Measurements from ENCODE around the gene VEGFA. TPM values are rescaled to one million over a fixed set of nuclear protein-coding genes. Genes with fewer than 3 reads are reported as not detected.

Gene VEGFA
- total RNA-seq, 1 experiment from 2014 or later: 31.6 TPM

- Histone ChIP-seq H3K36me3 (peaks cover 22% of the 10 kb centered on the region), H3K27ac (no peak overlapping the region)
- DNase-seq: no peak
Measured at GRCh38 chr6:43778976-43779851, 9.2 kb downstream of the VEGFA start.

GRCh38 chr6:43779852-43780236, 9.8 kb downstream of the VEGFA start:
- Histone ChIP-seq H3K4me1 (peaks cover 12% of the 10 kb centered on the region; the same call in 1 of the 2 replicates), H3K36me3 (peaks cover 22% of the 10 kb centered on the region), H3K27ac (no peak overlapping the region), H3K27me3 (no peaks in the 10 kb centered on the region), H3K9me3 (replicated peaks) (no peaks in the 10 kb centered on the region), H3K4me3 (no peak overlapping the region)
- DNase-seq: no peak

More at GRCh38 chr6:43778976-43779851, 9.2 kb downstream of the VEGFA start:
- peaks cover 16% of the 10 kb centered on the region; the same call in 1 of the 2 replicates for H3K4me1 ChIP-seq
- H3K4me3 ChIP-seq: no peak overlapping the region
- no peaks in the 10 kb centered on the region for H3K27me3 ChIP-seq
- H3K9me3 ChIP-seq (replicated peaks): no peaks in the 10 kb centered on the region

- no peak for DNase-seq
- no peak overlapping the region for H3K4me3 ChIP-seq
- H3K9me3 ChIP-seq (replicated peaks): no peaks in the 10 kb centered on the region
- H3K36me3 ChIP-seq: peaks cover 22% of the 10 kb centered on the region
- H3K27me3 ChIP-seq: no peaks in the 10 kb centered on the region
- H3K4me1 ChIP-seq: peaks cover 7% of the 10 kb centered on the region; the same call in 1 of the 2 replicates
- no peak overlapping the region for H3K27ac ChIP-seq
Measured at GRCh38 chr6:43780293-43780692, 10.3 kb downstream of the VEGFA start.

- peaks cover 22% of the 10 kb centered on the region for H3K36me3 ChIP-seq
- H3K9me3 ChIP-seq (replicated peaks): no peaks in the 10 kb centered on the region
- H3K4me3 ChIP-seq: no peak overlapping the region
- H3K27me3 ChIP-seq: no peaks in the 10 kb centered on the region
- DNase-seq: no peak
- no peaks in the 10 kb centered on the region for H3K4me1 ChIP-seq
- no peak overlapping the region for H3K27ac ChIP-seq
Measured at GRCh38 chr6:43780941-43781928, 11.2 kb downstream of the VEGFA start.

GRCh38 chr6:43781941-43782704, 12.1 kb downstream of the VEGFA start:
- H3K27me3 ChIP-seq: no peaks in the 10 kb centered on the region
- peaks cover 22% of the 10 kb centered on the region for H3K36me3 ChIP-seq
- H3K27ac ChIP-seq: no peak overlapping the region
- H3K4me3 ChIP-seq: no peak overlapping the region
- no peak for DNase-seq
- H3K4me1 ChIP-seq: no peaks in the 10 kb centered on the region
- no peaks in the 10 kb centered on the region for H3K9me3 ChIP-seq (replicated peaks)

- H3K4me3 ChIP-seq: no peak overlapping the region
- H3K36me3 ChIP-seq: peaks cover 18% of the 10 kb centered on the region
- no peaks in the 10 kb centered on the region for H3K4me1 ChIP-seq
- H3K9me3 ChIP-seq (replicated peaks): no peaks in the 10 kb centered on the region
- no peaks in the 10 kb centered on the region for H3K27me3 ChIP-seq
- DNase-seq: no peak
- no peak overlapping the region for H3K27ac ChIP-seq
Measured at GRCh38 chr6:43782764-43783513, 12.9 kb downstream of the VEGFA start.

- Histone ChIP-seq H3K4me3 (no peak overlapping the region), H3K9me3 (replicated peaks) (no peaks in the 10 kb centered on the region), H3K4me1 (no peaks in the 10 kb centered on the region), H3K27ac (no peak overlapping the region), H3K36me3 (peaks cover 8% of the 10 kb centered on the region; the same call in 1 of the 2 replicates), H3K27me3 (no peaks in the 10 kb centered on the region)
- no peak for DNase-seq
Measured at GRCh38 chr6:43784049-43784855, 14.2 kb downstream of the VEGFA start.

- no peaks in the 10 kb centered on the region for H3K27me3 ChIP-seq
Measured at GRCh38 chr6:43785220-43785752, 15.3 kb downstream of the VEGFA start.

GRCh38 chr6:43785904-43786303, 15.9 kb downstream of the VEGFA start:
- Histone ChIP-seq H3K36me3 (0 out of 2 replicates have a peak, but pooled peaks cover 4% of the 10 kb centered on the region), H3K27ac (no peak overlapping the region), H3K27me3 (no peaks in the 10 kb centered on the region), H3K4me3 (no peak overlapping the region), H3K4me1 (0 out of 2 replicates have a peak, but pooled peaks cover 3% of the 10 kb centered on the region), H3K9me3 (replicated peaks) (no peaks in the 10 kb centered on the region)
- DNase-seq: no peak

More at GRCh38 chr6:43785220-43785752, 15.3 kb downstream of the VEGFA start:
- Histone ChIP-seq H3K27ac (no peak overlapping the region), H3K9me3 (replicated peaks) (no peaks in the 10 kb centered on the region), H3K36me3 (peaks cover 8% of the 10 kb centered on the region; the same call in 1 of the 2 replicates), H3K4me3 (no peak overlapping the region), H3K4me1 (0 out of 2 replicates have a peak, but pooled peaks cover 3% of the 10 kb centered on the region)
- no peak for DNase-seq

GRCh38 chr6:43786664-43787329, 16.8 kb downstream of the VEGFA start:
- Histone ChIP-seq H3K4me1 (0 out of 2 replicates have a peak, but pooled peaks cover 3% of the 10 kb centered on the region), H3K27me3 (no peaks in the 10 kb centered on the region), H3K9me3 (replicated peaks) (no peaks in the 10 kb centered on the region), H3K4me3 (no peak overlapping the region), H3K27ac (no peak overlapping the region), H3K36me3 (0 out of 2 replicates have a peak, but pooled peaks cover 3% of the 10 kb centered on the region)
- no peak for DNase-seq

- Histone ChIP-seq H3K36me3 (0 out of 2 replicates have a peak, but pooled peaks cover 3% of the 10 kb centered on the region), H3K27me3 (no peaks in the 10 kb centered on the region), H3K27ac (no peak overlapping the region), H3K4me1 (0 out of 2 replicates have a peak, but pooled peaks cover 3% of the 10 kb centered on the region), H3K4me3 (no peak overlapping the region), H3K9me3 (replicated peaks) (no peaks in the 10 kb centered on the region)
- no peak for DNase-seq
Measured at GRCh38 chr6:43788301-43788700, 18.3 kb downstream of the VEGFA start.

GRCh38 chr6:43789447-43789846, 19.4 kb downstream of the VEGFA start:
- no peaks in the 10 kb centered on the region for H3K9me3 ChIP-seq (replicated peaks)
- no peaks in the 10 kb centered on the region for H3K36me3 ChIP-seq
- no peak overlapping the region for H3K4me3 ChIP-seq
- DNase-seq: no peak
- no peaks in the 10 kb centered on the region for H3K27me3 ChIP-seq
- H3K27ac ChIP-seq: no peak overlapping the region
- H3K4me1 ChIP-seq: 0 out of 2 replicates have a peak, but pooled peaks cover 3% of the 10 kb centered on the region
